Chondrocyte (in vitro differentiated cells): ENCODE results near the gene TNS4. TPM values are rescaled to one million over a fixed set of nuclear protein-coding genes. Genes with fewer than 3 reads are reported as not detected.
A peak's percentile ranks its signal among the peaks of the same experiment; 100 is the strongest.

ENCODE experiments used
- DNase-seq: peaks from one replicate; pipeline ENCODE4 v3.0.0; 2021; ENCODE audit warnings: mixed read lengths, low spot score
- H3K27ac Mint-ChIP-seq: one replicate; pipeline ENCODE4 v1.8.0; 2021; ENCODE audit warnings: mild to moderate bottlenecking, moderate library complexity, mixed read lengths; ENCODE audit not compliant: unreplicated experiment
- H3K27me3 Mint-ChIP-seq: 2 replicates; pipeline ENCODE4 v1.8.0; 2021; ENCODE audit warnings: low read depth, mixed read lengths
- H3K36me3 Mint-ChIP-seq: 2 replicates; pipeline ENCODE4 v1.8.0; 2021; ENCODE audit warnings: low read depth, mixed read lengths
- H3K4me1 Mint-ChIP-seq: 2 replicates; pipeline ENCODE4 v1.8.0; 2021; ENCODE audit warnings: low read depth, mild to moderate bottlenecking, mixed read lengths
- H3K4me3 Mint-ChIP-seq: one replicate; pipeline ENCODE4 v1.8.0; 2021; ENCODE audit warnings: mild to moderate bottlenecking, moderate library complexity, mixed read lengths; ENCODE audit not compliant: unreplicated experiment
- H3K9me3 Mint-ChIP-seq: 2 replicates; pipeline ENCODE4 v1.8.0; 2021; ENCODE audit warnings: low read depth, mixed read lengths
- CTCF ChIP-seq: fragments of 200-600 bp; sonication (generic); IDR thresholded peaks from 2 replicates; pipeline ENCODE4 v1.5.0; 2021; ENCODE audit warnings: antibody characterized with exemption, mild to moderate bottlenecking, moderate library complexity
- total RNA-seq: library from RNA; stranded (reverse); gene quantifications from 3 replicates; pipeline ENCODE4 v1.2.1, GENCODE V29; 2021

TNS4 gene
- total RNA-seq, 1 donor from 2014 or later, result not detected

DNA sequence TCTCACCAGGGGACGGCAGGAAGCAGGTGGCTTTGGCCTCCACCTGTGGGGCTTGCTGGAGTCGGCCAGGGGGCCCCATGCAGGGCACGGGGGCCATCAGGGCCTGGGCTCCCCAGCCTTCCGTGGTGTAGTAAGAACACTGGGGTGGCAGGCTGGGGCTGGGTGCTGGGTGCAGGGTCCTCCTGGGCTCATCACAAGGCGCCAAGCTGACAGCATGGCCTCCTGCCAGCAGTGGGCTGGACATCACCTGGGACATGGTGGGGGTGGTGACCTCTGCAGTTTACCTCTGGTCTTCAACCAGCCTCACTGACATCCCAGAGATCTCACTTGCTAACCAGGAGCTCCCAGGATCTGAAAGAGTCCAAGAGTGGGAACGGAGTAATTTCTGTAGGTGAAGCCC lies 5.3 kb downstream of the TNS4 start:
- TF ChIP-seq CTCF, result no peak
- H3K27ac Mint-ChIP-seq, result no peak overlapping the region
- H3K27me3 Mint-ChIP-seq, result no peaks in the 10 kb centered on the region
- no peak overlapping the region for H3K4me3 Mint-ChIP-seq
- DNase-seq, result no peak
- H3K4me1 Mint-ChIP-seq, result peaks cover 36% of the 10 kb centered on the region
- no peaks in the 10 kb centered on the region for H3K36me3 Mint-ChIP-seq
- H3K9me3 Mint-ChIP-seq, result no peaks in the 10 kb centered on the region

DNA sequence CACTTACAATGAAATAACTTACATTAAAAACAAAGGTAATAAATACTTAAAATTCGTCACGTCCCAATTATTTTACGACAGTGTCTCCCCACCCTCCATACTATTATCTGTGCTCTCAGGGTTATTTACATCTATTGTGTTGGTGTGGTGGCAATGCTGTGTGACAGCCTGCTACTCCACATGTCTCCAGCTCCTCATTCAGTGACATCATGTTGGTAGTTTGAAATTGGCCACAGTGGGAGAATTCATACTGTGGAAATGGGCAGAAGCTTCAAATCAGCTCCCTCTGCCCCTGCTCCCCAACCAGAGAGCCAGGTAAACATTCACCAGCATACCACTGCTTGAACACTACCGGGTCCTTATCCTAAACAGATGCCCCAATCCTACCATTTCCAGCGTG lies 6.3 kb downstream of the TNS4 start:
- no peak for TF ChIP-seq CTCF
- Mint-ChIP-seq H3K36me3 (no peaks in the 10 kb centered on the region), H3K9me3 (no peaks in the 10 kb centered on the region), H3K4me1 (peaks cover 42% of the 10 kb centered on the region), H3K27ac (no peak overlapping the region), H3K4me3 (no peak overlapping the region), H3K27me3 (no peaks in the 10 kb centered on the region)
- no peak for DNase-seq

GRCh38 chr17:40493697-40494096 lies 7.7 kb downstream of the TNS4 start:
- no peak overlapping the region for H3K27ac Mint-ChIP-seq
- no peaks in the 10 kb centered on the region for H3K36me3 Mint-ChIP-seq
- no peak for TF ChIP-seq CTCF
- no peak for DNase-seq
- H3K4me3 Mint-ChIP-seq, result no peak overlapping the region
- H3K4me1 Mint-ChIP-seq, result peaks cover 33% of the 10 kb centered on the region
- H3K27me3 Mint-ChIP-seq, result no peaks in the 10 kb centered on the region
- no peaks in the 10 kb centered on the region for H3K9me3 Mint-ChIP-seq

DNA sequence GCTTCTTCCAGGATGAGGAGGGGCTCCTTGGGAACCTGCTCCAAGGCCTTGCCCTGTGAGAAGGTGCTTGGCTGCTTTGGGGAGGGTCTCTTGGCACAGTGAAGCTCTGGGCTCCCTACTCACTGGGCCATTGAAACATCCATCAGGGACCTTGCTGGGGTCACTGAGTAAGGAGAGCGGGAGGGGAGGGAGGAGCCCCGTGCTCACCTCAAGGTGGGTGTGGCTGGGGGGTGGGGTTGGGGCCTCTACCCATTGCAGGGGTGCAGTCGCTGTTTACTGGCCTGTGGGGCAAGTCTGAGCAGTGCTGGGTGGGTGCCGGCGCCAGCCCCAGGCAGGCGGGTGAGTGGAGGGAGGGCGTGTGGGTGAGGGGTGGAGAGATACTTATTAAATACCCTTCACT lies 9.9 kb downstream of the TNS4 start:
- no peak for TF ChIP-seq CTCF

GRCh38 chr17:40490982-40491381 lies 10.4 kb downstream of the TNS4 start:
- no peaks in the 10 kb centered on the region for H3K9me3 Mint-ChIP-seq
- DNase-seq, result no peak
- peaks cover 39% of the 10 kb centered on the region for H3K4me1 Mint-ChIP-seq
- H3K4me3 Mint-ChIP-seq, result no peak overlapping the region
- H3K36me3 Mint-ChIP-seq, result no peaks in the 10 kb centered on the region
- H3K27ac Mint-ChIP-seq, result peak overlapping the region; percentile 52
- no peaks in the 10 kb centered on the region for H3K27me3 Mint-ChIP-seq
- TF ChIP-seq CTCF, result no peak

More for the DNA sequence above, 9.9 kb downstream of the TNS4 start:
- Mint-ChIP-seq H3K4me1 (peaks cover 34% of the 10 kb centered on the region), H3K4me3 (no peak overlapping the region), H3K27ac (no peak overlapping the region), H3K27me3 (no peaks in the 10 kb centered on the region), H3K36me3 (no peaks in the 10 kb centered on the region), H3K9me3 (no peaks in the 10 kb centered on the region)
- no peak for DNase-seq
